GM13977 (cell line): ENCODE data around the gene TLK1.

Experiments
- DNase-seq: peaks from one replicate; pipeline ENCODE4 v3.0.0; 2012; ENCODE audit warnings: low spot score
- CTCF ChIP-seq: IDR thresholded peaks from 2 replicates; pipeline ENCODE4 v1.5.1; 2012; ENCODE audit warnings: mild to moderate bottlenecking, control low read depth; ENCODE audit not compliant: insufficient read depth; ENCODE audit errors: extremely low read depth, missing control alignments
- in situ Hi-C: fragments of 300-500 bp; cut with MboI; formaldehyde crosslinking; loops from one replicate; pipeline ENCODE4 v1.12.0; 2022; ENCODE audit warnings: low sequenced_read_pairs, low pct_unique_long_range_greater_than_20kb, mixed read lengths, inconsistent platforms; ENCODE audit not compliant: unreplicated experiment

TLK1 gene

GRCh38 chr2:171069286-171069956 is 91.3 kb downstream of the TLK1 start:
- in situ Hi-C loops = no loop called here
- DNase-seq = no peak

GRCh38 chr2:171066110-171066509 is 94.6 kb downstream of the TLK1 start:
- no peak for DNase-seq
- no peak for TF ChIP-seq CTCF
- in situ Hi-C loops = no loop called here

More at GRCh38 chr2:171069286-171069956, 91.3 kb downstream of the TLK1 start:
- no peak for TF ChIP-seq CTCF

GRCh38 chr2:171057575-171057974 is 103.1 kb downstream of the TLK1 start:
- in situ Hi-C loops = no loop called here
- DNase-seq = no peak
- no peak for TF ChIP-seq CTCF

GRCh38 chr2:171056307-171056706 is 104.4 kb downstream of the TLK1 start:
- no peak for TF ChIP-seq CTCF
- in situ Hi-C loops = no loop called here
- DNase-seq = no peak

- no peak for DNase-seq
- in situ Hi-C loops = no loop called here
- no peak for TF ChIP-seq CTCF
Measured at GRCh38 chr2:171049691-171050090, 111.0 kb downstream of the TLK1 start.

GRCh38 chr2:171046048-171046560 is 114.6 kb downstream of the TLK1 start:
- TF ChIP-seq CTCF = no peak

GRCh38 chr2:171044416-171044815 is 116.3 kb downstream of the TLK1 start:
- in situ Hi-C loops = no loop called here
- no peak for DNase-seq
- TF ChIP-seq CTCF = no peak

More at GRCh38 chr2:171046048-171046560, 114.6 kb downstream of the TLK1 start:
- DNase-seq = no peak
- in situ Hi-C loops = no loop called here
